Thoracic aorta (tissue), 2 donors: Measurements from ENCODE around the gene RNF183. TPM values are rescaled to one million over a fixed set of nuclear protein-coding genes. Genes with fewer than 3 reads are reported as not detected.

Experiments
- ATAC-seq: fragments of 150-250 bp; one replicate; pipeline ENCODE4 v1.8.0; 2017; ENCODE audit warnings: low read depth; ENCODE audit not compliant: insufficient number of reproducible peaks, low FRiP score
- DNase-seq: peaks from one replicate; pipeline ENCODE4 v3.0.0-alpha.2; 2020; ENCODE audit warnings: low spot score
- H3K27ac ChIP-seq, 2 donors: fragments of 200-600 bp; sonication (generic); 1 replicate in 1 of 2; 2 replicates in 1 of 2; pipeline ENCODE4 v1.5.1; 2016; ENCODE audit warnings: mild to moderate bottlenecking in 2 of 2, moderate library complexity in 2 of 2
- H3K27me3 ChIP-seq: fragments of 200-600 bp; sonication (generic); replicated peaks from 2 replicates; pipeline ENCODE4 v1.6.0; 2016; ENCODE audit warnings: mild to moderate bottlenecking; ENCODE audit not compliant: insufficient read depth
- H3K36me3 ChIP-seq: fragments of 200-600 bp; sonication (generic); one replicate; pipeline ENCODE4 v1.5.1; 2016
- H3K4me1 ChIP-seq, 2 donors: fragments of 200-600 bp; sonication (generic); 1 replicate in 1 of 2; 2 replicates in 1 of 2; pipeline versions ENCODE4 v1.5.1 to v1.6.0; 2016; ENCODE audit warnings: low read depth in 2 of 2, mild to moderate bottlenecking in 1 of 2; ENCODE audit not compliant: control insufficient read depth in 1 of 2
- H3K4me3 ChIP-seq: fragments of 200-600 bp; sonication (generic); 2 replicates; pipeline ENCODE4 v1.5.1; 2016; ENCODE audit warnings: mild to moderate bottlenecking
- H3K9me3 ChIP-seq: fragments of 200-600 bp; sonication (generic); 2 replicates; pipeline ENCODE4 v1.5.1; 2016
- total RNA-seq, 2 donors: library from RNA; depleted of rRNA; stranded (reverse); fragments of >200 nt; gene quantifications; one replicate each; pipeline versions ENCODE4 v1.1.0 to v1.2.3, GENCODE V29; 2016
- TF ChIP-seq, protein P1 (sequence below): fragments of 200-600 bp; sonication (generic); IDR thresholded peaks from one replicate; pipeline ENCODE4 v1.5.1; 2019; ENCODE audit warnings: antibody characterized with exemption

The RNF183 gene, protein sequence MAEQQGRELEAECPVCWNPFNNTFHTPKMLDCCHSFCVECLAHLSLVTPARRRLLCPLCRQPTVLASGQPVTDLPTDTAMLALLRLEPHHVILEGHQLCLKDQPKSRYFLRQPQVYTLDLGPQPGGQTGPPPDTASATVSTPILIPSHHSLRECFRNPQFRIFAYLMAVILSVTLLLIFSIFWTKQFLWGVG
- not detected for total RNA-seq

DNA sequence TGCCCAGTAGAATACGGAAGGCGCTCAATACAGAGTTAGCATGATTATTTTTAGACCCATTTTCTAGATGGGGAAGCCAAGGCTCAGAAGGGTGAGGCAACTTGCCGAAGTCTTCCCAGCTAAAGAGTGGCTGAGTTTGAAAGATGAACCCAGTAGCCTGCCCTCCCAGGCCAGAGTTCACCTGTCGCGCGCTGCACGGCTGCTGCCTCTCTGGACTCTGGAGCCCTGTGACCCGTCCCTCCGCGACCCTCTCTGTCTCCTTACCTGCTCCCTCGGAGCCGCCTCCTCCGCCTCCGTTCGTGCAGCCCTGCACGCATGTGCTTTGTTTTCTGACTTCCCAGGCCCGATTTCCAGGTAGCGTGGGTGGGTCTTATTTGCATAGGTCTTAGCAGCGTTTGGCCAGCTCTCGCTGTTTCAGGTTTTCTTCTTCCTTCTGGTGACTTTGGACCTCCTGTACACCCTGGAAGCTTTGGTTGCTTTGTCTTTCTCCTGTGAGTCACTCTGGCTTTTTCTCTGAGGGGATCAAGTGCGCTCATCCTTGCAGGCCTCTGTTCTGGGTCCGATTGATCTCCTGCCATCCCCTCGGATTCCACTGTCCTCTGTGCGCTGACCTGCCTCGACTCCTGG, at the start of gene RNF183:
TSS of gene RNF183 (minus strand) at position 585 of the 627 bp plus-strand sequence. CDS start 5,192 bp downstream, outside the sequence.
- Histone ChIP-seq H3K4me3 (no peak within 1 kb of the TSS), H3K36me3 (no peaks in the 10 kb centered on the region), H3K27me3 (no peaks in the 10 kb centered on the region), H3K4me1 (no peaks in the 10 kb centered on the region), H3K27ac (no peak within 1 kb of the TSS), H3K9me3 (no peaks in the 10 kb centered on the region)
- ATAC-seq = no peak
- no peak for DNase-seq
- TF ChIP-seq, protein P1, sequence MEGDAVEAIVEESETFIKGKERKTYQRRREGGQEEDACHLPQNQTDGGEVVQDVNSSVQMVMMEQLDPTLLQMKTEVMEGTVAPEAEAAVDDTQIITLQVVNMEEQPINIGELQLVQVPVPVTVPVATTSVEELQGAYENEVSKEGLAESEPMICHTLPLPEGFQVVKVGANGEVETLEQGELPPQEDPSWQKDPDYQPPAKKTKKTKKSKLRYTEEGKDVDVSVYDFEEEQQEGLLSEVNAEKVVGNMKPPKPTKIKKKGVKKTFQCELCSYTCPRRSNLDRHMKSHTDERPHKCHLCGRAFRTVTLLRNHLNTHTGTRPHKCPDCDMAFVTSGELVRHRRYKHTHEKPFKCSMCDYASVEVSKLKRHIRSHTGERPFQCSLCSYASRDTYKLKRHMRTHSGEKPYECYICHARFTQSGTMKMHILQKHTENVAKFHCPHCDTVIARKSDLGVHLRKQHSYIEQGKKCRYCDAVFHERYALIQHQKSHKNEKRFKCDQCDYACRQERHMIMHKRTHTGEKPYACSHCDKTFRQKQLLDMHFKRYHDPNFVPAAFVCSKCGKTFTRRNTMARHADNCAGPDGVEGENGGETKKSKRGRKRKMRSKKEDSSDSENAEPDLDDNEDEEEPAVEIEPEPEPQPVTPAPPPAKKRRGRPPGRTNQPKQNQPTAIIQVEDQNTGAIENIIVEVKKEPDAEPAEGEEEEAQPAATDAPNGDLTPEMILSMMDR = no peak

DNA sequence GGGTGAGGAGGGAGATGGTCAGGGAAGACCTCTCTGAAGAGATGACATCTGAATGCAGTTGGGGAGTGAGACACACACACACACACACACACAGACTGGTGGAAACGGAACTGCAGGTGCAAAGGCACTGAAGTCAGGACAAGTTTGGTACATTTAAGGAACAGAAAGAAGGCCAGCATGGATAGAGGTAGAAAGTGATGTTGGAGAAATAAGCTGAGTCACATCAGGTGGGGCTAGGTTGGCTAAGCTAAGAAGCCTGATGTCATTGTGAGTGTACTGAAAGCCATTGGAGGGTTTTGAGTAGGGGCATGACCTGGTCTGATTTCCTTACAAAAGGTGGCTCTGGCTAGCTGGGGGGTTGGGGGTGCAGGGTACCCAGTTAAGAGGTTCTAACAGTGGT, 49.2 kb upstream of the RNF183 start:
- Histone ChIP-seq H3K27me3 (no peaks in the 10 kb centered on the region), H3K9me3 (no peaks in the 10 kb centered on the region), H3K4me3 (no peak overlapping the region), H3K36me3 (no peaks in the 10 kb centered on the region), H3K27ac (no peak overlapping the region), H3K4me1 (peaks cover 4 to 13% of the 10 kb centered on the region in 2 donors)
- ATAC-seq (no peak), DNase-seq (no peak)
- TF ChIP-seq, protein P1 = no peak

DNA sequence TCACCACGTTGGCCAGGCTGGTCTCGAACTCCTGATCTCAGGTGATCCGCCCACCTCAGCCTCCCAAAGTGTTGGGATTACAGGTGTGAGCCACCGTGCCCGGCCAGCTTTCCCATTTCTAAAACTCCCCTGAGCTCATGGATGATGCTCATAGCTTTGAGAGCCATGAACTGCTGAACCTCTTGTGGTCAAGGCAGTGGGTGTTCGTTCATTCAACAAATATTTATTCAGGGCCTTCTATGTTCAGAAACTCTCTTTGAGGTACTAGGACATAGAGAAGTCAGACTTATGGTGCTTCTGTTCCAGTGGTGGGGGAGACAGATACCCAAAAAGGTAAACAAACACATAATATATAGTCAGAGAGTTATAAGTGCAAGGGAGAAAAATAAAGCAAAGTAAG, 48.8 kb upstream of the RNF183 start:
- Histone ChIP-seq H3K36me3 (no peaks in the 10 kb centered on the region), H3K27ac (no peak overlapping the region), H3K9me3 (no peaks in the 10 kb centered on the region), H3K4me3 (no peak overlapping the region), H3K27me3 (no peaks in the 10 kb centered on the region), H3K4me1 (peaks cover 4 to 13% of the 10 kb centered on the region in 2 donors)
- DNase-seq = no peak
- TF ChIP-seq, protein P1 = no peak
- ATAC-seq = no peak

DNA sequence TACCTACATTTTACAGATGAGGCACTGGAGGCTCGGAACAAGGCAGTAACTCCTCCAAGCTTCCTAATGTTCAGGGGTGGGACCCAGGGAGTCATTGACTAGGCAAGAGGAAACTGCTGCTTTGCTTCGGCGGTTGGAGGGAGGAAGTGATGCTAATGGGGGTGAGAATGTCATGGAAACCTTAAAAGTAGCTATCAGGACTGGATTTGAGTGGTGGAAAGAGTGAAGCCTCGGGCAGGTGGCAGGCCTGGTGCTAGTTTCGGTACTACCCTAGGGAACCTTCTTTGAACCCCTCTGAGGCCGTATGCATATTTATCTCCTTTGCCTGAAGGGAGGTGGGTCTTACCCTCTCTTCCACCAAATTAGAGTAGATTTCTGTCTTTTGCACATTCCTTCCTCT, 47.8 kb upstream of the RNF183 start:
- TF ChIP-seq, protein P1 = no peak
- ATAC-seq = no peak
- Histone ChIP-seq H3K36me3 (no peaks in the 10 kb centered on the region), H3K4me1 (peaks cover 4 to 13% of the 10 kb centered on the region in 2 donors), H3K9me3 (no peaks in the 10 kb centered on the region), H3K27ac (no peak overlapping the region), H3K4me3 (no peak overlapping the region), H3K27me3 (no peaks in the 10 kb centered on the region)
- DNase-seq = no peak

DNA sequence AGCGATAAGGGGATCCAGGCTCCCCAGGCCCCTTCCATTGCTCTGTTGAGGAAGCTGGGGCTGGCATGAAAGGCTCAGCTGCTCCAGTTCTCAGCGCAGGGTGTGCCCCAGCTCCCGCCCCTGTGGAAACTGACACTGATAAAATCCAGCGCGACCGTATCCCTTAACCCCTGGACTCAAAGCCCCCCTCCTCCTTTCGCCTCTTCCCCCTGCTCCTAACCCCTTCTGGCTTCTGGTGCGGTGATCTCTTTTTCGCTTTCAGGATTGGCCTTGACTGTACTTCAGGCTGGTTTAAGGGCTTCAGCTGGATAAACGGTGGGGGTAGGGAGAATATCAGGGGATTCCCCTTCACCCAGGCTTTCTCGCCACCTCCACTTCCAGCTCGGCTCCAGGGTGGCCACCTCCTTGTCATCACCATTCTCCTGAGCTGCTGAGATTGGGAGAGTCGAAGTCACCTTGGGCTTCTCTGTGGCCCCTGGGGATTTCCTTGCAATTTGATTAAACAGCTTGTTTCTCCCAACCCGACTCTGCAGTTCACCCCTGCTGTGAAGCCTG, 47.0 kb upstream of the RNF183 start:
- no peak for ATAC-seq
- H3K36me3 ChIP-seq = no peaks in the 10 kb centered on the region
- DNase-seq = no peak
- H3K27ac ChIP-seq = no peak overlapping the region
- H3K4me1 ChIP-seq = peaks cover 4 to 13% of the 10 kb centered on the region in 2 donors
- peak overlapping the region; percentile 73 for H3K4me3 ChIP-seq
- H3K9me3 ChIP-seq = no peaks in the 10 kb centered on the region
- TF ChIP-seq, protein P1 = no peak
- H3K27me3 ChIP-seq = no peaks in the 10 kb centered on the region
